Cardiac septum (tissue), 1 donor: ENCODE measurements around the gene TNFSF8. TPM values are rescaled to one million over a fixed set of nuclear protein-coding genes. Genes with fewer than 3 reads are reported as not detected.

Experiments used
- DNase-seq: peaks from one replicate; pipeline ENCODE4 v3.0.0-alpha.2; 2020; ENCODE audit warnings: low spot score
- intact Hi-C: fragments of 100-400 bp; cut with DNase I; formaldehyde crosslinking; loops from one replicate; pipeline ENCODE4 v1.14.0; 2022
- total RNA-seq: library from RNA; stranded (reverse); fragmentation: NEBNext Ultra II Directional; extraction: Animal tissue kit (Norgen Biotek cat#: 25700); gene quantifications from one replicate; pipeline ENCODE4 v1.2.1, GENCODE V29; 2021
- donor health status: DM: no; HTN: no; CAD: no.

Gene TNFSF8
- total RNA-seq, 1 donor from 2014 or later = 0.86 TPM

DNA sequence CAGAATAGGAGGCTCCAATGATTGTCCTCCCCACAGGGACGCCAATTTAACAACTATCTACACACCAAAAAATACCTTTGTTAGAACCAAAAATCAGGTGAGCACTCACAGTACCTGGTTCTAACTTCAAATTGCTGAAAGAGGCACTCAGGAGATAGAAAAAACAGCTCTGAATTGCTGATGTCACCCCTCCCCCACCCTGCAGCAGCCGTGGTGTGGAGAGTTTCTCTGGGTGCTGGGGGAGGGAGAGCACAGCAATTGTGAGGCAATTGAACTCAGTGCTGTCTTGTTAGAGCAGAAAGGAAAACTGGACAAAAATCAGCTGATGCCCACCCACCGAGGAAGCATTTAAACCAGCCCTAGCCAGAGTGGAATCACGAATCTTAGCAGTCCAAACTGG lies 41.8 kb downstream of the TNFSF8 start:
- no peak for DNase-seq
- intact Hi-C loops = no loop called here

DNA sequence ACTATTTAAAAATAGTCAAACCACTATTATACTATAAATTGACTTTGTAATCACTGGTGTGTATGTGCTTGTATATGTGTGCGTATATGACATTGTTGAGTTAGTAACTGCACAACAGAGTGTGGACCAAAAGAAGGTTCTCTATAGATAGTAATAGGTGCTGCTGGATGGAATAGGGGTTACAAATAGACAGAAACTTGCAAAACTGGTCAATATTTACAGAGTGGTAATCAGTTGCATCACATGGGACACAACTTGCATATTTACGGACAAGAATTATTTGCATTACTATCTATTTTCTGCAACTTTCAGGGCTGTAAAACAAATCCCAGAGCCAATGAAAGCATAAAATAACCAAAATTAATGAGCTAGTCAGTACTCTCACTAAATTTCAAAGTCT lies 42.4 kb downstream of the TNFSF8 start:
- intact Hi-C loops = no loop called here
- DNase-seq = no peak

DNA sequence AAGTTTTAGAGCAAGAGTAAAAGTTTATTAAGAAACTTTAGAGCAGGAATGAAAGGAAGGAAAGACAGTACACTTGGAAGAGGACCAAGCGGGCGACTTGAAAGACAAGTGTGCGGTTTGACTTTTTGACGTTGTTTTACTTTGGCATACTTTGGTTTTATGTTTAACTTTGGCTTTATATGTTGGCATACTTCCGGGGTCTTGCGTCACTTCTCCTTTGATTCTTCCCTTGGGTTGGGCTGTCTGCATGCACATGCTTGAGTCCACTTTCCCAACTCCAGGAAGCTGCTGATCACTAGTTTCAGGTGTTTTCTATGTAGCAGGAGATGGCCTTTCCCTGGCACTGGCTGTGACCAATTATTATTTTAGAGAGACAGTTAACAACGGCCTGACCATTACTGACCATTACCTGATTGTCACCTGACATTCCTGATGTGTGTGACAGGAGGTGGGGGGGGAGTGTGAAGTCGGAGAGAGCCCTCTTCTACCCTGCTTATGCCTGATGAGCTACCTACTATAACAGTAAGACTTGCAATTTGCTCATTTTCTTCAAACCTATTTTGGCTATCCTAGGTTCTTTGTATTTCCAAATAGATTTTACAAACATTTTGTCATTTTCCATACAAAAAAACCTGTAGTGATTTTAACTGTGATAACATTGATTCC lies 45.5 kb downstream of the TNFSF8 start:
- no peak for DNase-seq
- intact Hi-C loops = no loop called here

DNA sequence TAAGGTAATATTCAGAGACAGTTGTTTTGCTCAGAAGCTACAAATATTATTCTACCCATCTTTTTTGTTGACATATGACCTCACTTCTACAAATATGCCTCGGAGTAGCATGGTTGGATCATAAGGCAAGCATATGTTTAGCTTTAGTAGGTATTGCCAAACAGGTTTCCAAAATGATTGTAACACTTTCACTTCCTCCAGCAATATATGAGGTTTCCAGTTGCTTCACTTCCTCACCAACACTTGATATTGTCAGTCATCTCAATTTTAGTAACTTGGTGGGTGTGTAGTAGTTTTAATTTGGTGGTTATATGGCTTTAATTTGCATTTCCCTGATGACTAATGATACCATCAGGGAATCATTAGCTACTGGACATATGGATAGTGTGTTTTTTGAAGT lies 46.7 kb downstream of the TNFSF8 start:
- intact Hi-C loops = no loop called here
- no peak for DNase-seq

DNA sequence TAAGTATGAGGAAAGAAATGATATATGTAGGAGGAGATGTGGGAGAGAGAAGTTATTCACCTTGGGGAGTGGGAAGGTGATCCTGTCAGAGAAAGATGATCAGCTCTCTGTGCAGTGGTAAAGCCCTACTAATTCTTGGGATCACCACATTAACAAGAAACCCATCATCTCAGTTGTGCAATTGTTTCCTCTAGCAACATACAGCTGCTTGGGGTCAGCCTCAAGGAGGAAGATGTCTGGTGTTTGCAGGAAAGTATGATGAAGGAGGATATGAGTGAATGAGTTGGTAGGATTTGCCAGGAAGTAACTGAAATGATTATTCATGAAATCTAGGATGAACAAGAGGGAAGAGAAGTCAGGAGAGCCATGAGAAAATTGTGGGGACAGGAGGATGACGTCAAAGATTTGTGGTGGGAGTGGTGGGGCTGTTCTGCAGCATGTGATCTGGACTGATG lies 50.1 kb downstream of the TNFSF8 start:
- intact Hi-C loops = no loop called here
- DNase-seq = no peak

DNA sequence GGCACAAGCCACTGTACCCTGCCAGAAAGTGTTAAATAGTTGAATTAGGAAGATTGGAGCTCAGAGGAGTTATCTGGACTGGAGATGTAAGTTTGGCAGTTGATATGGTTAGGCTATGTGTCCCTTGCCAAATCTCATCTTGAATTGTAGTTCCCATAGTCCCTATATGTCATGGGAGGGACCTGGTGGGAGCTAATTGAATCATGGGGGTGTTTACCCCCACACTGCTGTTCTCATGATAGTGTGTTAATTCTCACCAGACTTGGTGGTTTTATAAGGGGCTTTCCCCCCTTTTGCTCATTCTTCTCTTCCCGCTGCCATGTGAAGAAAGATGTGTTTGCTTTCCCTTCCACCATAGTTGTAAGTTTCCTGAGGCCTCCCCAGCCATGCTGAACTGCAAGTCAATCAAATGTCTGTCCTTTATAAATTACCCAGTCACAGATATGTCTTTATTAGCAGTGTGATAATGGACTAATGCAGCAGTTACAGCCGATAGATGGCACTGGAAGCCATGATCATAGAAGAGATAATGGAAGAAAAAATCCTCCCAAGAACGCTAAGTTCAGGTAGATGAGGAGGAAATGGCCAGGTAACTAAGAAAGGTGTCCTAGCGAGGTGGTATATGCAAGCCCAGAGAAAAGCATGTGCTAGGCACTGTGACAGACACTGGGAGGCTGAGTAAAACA lies 51.4 kb downstream of the TNFSF8 start:
- DNase-seq = no peak
- intact Hi-C loops = no loop called here

DNA sequence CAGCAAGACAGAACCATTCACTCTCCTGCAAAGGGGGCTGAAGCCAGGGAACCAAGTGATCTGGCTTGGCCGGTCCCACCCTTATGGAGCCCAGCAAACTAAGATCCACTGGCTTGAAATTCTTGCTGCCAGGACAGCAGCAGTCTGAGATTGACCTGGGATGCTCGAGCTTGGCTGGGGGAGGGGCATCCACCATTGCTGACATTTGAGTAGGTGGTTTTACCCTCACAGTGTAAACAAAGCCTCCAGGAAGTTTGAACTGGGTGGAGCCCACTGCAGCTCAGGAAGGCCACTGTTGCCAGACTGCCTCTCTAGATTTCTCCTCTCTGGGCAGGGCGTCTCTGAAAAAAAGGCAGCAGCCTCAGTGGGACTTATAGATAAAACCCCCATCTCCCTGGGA lies 60.5 kb downstream of the TNFSF8 start:
- intact Hi-C loops = no loop called here
- no peak for DNase-seq

DNA sequence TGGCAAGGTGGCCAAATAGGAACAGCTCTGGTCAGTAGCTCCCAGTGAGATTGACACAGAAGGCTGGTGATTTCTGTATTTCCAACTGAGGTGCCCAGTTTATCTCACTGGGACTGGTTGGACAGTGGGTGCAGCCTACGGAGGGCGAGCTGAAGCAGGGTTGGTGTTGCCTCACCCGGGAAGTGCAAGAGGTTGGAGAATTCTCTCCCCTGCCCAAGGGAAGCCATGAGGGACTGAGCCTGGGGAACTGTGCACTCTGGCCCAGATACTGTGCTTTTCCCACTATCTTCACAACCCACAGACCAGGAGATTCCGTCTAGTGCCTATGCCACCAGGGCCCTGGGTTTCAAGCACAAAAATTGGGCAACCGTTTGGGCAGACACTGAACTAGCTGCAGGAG lies 61.0 kb downstream of the TNFSF8 start:
- intact Hi-C loops = no loop called here
- no peak for DNase-seq

DNA sequence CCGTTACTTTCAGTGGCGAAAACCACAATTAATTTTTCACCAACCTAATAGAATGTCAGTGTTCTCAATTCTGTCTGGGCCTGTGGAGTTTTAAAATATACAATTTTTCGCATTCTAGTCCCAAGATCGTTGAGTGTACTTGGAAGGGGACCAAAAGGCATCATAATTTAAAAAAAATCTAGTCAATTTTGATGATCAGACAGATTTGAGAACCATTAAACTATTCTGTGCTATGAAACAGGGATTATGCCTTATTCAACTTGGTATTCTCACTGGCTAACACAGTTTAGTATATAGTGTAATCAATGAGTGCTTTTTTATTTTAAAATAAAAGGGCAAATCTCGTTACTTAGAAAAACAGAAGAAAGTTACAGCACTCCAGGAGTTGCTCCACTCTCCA lies 63.1 kb downstream of the TNFSF8 start:
- no peak for DNase-seq
- intact Hi-C loops = no loop called here

DNA sequence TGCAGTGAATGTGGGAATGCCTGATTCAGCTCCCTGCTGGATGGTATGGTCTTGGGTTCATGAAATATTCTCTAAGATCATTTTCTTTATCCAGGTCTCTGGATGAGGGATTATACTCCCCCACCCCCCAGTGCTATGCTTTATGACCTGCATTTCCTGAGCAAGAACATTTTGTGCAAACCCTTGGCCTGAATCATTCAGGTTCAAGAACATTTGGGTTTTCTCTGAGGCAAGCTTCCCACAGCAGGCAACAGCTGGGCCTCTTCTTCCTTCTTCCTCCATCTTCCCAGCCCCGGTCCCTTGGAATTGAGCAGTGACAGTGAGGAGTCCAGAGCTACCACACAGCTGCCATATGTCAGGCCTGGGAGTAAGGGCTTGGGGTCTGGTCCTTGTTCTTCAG lies 65.9 kb downstream of the TNFSF8 start:
- DNase-seq = no peak
- intact Hi-C loops = no loop called here

DNA sequence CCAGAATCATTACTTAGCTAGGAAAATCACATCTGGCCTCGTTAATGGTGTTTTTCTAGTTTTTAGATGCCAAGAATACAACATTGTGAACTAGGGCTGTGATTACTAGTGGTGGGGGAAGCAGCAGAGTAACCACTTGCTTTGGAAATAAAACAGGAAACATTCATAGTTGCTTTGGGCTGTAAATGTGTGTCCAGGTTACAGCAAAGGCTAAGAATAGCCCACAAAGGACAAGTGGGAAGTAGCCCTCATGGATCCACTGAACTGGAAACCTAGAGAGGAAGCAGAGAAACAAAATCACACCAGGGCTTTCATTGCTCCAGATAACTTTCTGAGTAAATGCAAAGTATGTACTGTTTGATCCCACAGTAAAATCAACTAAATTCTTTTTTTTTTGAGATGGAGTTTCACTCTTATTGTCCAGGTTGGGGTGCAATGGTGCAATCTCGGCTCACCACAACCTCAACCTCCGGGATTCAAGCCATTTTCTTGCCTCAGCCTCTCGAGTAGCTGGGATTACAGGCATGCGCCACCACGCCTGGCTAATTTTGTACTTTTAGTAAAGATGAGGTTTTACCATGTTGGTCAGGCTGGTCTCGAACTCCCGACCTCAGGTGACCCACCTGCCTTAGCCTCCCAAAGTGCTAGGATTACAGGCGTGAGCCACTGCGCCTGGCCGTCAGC lies 68.3 kb downstream of the TNFSF8 start:
- no peak for DNase-seq
- intact Hi-C loops = no loop called here

DNA sequence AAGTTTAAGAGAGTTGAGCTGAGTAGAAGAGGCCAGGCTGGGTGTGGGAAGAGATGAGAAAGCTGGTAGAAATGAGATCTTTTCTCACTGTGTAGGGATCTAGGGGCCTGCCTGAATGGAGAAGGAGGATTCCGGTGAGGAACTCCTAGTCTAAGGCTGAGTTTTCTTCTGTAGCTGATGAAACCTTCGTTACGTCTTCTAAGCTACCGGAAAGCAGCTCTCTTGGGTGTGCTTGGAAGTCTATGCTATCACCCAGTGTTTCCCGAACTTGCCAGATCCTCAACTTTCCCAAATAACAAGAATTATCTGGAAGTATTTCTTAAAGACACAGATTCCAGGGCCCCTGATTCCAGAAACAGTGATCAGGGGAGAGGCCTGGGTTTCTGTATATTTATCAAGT lies 69.1 kb downstream of the TNFSF8 start:
- intact Hi-C loops = no loop called here
- DNase-seq = no peak

DNA sequence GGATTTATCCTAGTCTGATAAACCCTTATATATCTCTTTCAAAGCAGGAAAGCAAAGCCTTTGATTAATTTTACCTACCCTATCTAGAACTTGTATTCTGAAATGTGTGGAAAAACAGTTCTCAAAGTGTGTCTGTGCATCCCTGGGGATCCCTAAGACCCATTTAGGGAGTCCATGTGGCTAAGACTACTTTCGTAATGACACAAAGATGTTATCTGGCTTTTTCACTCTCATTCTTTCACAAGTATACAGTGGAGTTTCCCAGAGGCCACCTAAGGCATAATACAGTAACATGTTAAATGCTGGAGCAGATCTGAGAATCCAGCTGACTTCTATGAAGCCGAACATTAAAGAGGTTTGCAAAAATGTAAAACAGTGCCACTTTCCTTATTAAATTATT lies 70.2 kb downstream of the TNFSF8 start:
- no peak for DNase-seq
- intact Hi-C loops = no loop called here

DNA sequence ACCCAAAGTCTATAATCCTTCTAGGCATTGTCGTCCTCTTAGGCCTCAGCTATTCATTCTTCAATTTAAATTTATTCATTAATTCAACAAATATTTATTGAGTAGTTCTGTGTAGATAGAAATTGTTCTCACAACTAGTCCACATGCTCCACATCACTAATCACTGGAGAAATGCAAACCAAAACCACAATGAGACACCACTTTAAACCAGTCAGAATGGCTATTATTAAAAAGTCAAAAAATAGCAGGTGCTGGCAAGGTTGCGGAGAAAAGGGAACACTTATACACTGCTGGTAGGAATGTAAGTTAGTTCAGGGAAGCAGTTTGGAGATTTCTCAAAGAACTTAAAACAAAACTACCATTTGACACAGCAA lies 73.5 kb downstream of the TNFSF8 start:
- intact Hi-C loops = no loop called here
- DNase-seq = no peak

DNA sequence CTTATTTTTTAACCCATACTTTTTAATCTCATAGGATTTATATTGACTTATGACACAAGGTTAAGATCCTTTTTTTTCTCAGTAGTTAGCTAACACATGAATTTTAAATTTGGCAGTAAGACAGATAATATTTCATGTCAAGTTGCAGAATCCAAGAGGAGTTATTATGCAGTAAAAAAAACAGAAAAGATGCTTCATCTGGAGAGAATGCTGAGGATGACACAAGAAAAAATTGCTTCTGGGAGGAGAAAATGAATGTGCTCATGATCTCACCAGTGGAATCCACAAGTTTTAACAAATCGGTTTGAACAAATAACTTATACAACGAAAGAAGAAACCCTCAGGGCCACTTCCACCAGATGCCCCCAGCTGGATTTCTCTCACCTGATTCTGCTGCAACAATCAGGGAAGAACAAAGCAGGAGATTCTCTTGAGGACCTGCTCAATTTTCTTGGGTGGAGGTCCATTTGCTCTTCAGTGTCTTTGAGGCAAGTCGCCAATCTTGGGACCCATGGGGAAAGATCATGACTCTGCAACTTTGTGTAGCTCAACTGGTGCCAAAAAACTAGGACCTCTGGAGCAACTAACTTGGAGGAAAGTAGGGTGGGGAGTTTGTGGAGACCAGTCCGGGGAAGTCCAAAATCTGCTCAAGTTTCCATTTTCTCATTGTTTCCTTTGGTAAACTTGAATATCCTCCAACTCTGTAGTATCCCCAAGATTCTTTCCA lies 74.0 kb downstream of the TNFSF8 start:
- no peak for DNase-seq
- intact Hi-C loops = no loop called here

DNA sequence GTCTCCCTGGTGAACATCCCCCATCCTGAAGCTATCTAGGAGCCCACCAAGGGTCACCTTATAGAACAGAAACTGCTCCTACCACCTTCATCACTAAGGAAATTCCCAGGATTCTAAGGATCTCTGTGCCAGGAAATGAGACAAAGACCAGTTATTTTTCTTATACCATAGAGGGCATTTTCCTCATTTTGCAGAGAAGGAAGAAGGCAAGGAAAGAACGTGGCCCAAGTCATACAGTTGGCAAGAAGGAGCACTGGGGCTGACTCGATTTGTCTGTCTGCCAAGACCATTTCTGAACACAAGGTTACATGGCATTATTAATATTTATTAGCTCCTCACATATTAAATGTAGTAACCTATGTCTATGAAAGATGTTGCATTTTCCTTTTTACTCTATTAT lies 74.9 kb downstream of the TNFSF8 start:
- DNase-seq = no peak
- intact Hi-C loops = no loop called here

DNA sequence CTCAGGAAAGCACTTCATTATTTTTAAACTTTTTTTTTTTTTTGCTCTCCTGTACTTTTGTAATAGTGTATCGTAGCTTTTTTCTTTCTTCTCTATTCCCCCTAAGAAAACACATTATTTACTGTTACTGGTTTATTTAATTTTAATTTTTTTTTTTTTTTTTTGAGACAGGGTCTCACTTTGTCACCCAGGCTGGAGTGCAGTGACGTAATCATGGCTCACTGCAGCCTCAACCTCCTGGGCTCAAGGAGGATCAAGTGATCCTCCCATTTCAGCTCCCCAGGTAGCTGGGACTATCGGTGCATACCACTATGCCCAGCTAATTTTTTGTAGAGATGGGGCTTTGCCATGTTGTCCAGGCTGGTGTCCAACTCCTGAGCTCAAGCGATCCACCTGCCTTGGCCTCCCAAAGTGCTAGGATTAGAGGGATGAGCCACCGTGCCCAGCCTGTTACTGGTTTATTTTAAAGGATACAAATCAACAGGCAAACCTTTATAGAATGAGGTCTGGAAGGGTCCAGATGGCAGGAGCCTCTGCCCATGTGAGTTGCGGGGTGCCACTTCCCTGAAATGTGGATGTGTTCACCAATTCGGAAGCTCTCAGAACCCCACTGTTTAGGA lies 75.5 kb downstream of the TNFSF8 start:
- intact Hi-C loops = no loop called here

DNA sequence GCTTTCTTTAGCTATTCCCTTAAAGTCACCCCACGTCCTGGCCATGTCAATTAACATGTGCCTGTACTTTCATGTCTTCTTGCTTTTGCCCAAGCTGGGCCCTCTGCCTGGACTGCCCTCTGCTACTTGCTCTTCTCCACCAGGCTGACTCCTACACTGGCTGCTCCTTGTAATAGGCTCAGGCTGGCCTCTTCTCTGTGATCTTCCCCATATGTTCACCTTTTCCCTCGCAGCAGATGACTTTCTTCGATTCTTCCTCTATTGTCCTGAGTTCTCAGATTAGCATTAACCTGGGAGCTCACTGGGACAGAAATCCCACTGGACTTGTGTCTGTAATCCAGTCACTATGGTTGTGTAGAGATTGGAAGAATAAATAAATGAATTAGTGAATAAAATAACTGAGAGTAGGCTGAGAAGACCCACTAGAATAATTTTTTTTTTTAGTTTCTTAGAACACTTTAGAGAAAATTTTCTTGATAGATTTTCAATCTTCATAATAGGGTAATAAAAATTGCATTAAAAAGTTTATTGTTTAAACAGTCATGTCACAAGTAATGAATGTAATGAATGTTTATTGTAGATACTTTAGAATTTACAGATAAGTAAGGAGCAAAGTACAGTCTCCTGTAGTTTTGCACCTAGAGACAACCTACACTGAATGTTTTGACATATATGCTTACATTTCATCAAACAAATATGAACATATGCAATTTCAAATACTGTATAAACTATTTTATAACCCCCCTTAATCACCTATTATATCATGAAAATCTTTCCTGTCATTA lies 77.1 kb downstream of the TNFSF8 start:
- DNase-seq = no peak
- intact Hi-C loops = no loop called here

More for the DNA sequence above, 75.5 kb downstream of the TNFSF8 start:
- no peak for DNase-seq

DNA sequence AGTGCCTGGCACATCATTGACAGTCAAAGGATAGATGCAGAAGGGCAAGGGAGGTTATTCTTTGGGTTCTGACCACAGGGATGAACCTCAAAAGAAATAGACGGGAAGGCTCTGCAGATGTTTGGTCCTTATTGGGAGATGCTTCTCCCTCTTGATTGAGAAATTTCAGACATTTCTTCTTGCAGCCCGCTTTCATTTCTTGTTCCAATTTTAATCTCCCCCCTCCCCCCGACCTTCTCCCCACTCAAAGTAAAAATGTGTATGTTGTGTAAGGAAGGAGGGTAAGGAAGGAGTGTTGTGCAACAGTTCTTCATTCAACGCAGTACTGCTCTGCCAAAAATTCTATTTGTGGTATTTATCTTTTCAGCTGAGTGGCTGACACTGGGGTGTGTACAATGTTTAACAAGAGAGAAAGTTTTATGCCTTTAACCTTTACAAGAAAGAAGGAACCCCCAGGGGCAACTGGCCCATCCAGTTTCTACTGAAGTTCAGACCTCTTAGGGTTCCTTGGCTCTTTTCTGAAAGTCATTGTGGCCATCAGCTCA lies 78.3 kb downstream of the TNFSF8 start:
- no peak for DNase-seq
- intact Hi-C loops = no loop called here
